Fibroblast of mammary gland (primary cell): ENCODE measurements around the gene PPP2R5D.

Source experiments
- DNase-seq: peaks from one replicate; pipeline ENCODE4 v3.0.0-alpha.2; 2010; ENCODE audit warnings: low read depth
- H3K4me3 ChIP-seq: 2 replicates; pipeline ENCODE4 v1.5.1; 2011; ENCODE audit warnings: low read depth, mild to moderate bottlenecking, low read length, moderate library complexity; ENCODE audit not compliant: control insufficient read depth
- TF ChIP-seq, protein P1 (sequence below): conservative IDR thresholded peaks from 2 replicates; pipeline ENCODE4 v1.5.1; 2011; ENCODE audit warnings: low read depth, low read length, inconsistent platforms; ENCODE audit not compliant: control insufficient read depth, insufficient read depth

Gene PPP2R5D

DNA sequence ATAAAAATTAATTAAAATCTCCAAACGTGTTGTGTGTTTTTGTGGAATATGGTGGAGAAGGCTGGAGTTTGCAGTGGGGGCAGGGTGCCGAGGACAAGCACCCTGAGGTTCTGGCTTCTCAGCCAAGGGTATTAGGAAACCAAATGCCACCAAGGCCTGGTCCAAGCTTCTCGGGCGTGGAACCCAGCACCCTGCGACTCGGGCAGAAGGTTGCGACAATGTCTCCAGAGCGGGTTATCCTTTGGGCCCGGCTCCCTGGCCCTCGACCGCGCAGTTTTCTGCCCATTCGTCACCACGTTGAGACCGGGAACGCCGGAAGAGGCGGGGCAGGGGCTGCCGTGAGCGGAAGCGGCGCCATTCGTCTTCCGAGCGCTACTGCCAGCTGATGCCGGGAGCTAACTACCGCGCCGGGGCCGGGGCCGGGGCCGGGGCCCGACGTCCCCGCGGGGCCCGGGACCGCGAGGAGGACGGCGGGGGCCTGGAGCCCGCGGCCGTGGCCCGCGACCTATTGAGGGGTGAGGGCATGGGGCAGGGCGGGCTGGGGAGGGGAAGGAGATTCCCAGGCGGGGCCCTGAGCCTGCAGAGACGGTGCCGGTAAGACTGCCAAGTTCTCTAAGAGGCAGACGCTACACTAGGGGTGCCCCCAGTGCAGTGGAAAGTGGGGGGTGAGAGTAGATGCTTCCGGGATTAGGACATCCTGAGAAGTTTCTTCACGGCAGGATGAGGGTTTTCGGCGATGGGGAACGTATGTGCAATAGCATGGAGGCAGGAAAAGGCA lies 37.1 kb downstream of the PPP2R5D start, which contains the start of gene RRP36:
RRP36 (plus strand) TSS at position 354 of the 778 bp plus-strand sequence; CDS start at position 386, 32 bp downstream.
- peak within 1 kb of the TSS; percentile 100 for H3K4me3 ChIP-seq
- TF ChIP-seq, protein P1, sequence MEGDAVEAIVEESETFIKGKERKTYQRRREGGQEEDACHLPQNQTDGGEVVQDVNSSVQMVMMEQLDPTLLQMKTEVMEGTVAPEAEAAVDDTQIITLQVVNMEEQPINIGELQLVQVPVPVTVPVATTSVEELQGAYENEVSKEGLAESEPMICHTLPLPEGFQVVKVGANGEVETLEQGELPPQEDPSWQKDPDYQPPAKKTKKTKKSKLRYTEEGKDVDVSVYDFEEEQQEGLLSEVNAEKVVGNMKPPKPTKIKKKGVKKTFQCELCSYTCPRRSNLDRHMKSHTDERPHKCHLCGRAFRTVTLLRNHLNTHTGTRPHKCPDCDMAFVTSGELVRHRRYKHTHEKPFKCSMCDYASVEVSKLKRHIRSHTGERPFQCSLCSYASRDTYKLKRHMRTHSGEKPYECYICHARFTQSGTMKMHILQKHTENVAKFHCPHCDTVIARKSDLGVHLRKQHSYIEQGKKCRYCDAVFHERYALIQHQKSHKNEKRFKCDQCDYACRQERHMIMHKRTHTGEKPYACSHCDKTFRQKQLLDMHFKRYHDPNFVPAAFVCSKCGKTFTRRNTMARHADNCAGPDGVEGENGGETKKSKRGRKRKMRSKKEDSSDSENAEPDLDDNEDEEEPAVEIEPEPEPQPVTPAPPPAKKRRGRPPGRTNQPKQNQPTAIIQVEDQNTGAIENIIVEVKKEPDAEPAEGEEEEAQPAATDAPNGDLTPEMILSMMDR = no peak
- DNase-seq = peak; percentile 62

DNA sequence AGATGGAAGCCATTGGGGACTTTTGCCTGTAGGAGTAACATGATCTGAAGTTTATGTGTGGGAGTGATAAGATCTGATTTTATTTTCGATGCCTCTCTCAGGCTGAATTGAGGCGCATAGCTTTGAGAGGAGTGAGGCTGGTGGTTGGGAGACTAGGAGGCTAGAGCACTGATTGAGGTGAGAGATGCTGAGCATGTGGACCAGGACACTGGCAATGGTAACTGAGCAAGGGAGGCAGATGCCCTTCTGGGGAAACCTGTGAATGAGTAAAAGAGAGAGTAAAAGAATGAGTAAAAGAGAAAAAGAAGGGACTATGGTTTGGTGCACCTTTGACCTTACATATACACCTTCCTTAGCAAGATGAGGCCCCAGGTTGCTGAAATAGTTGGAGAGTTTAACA lies 40.1 kb downstream of the PPP2R5D start:
- no peak for DNase-seq
- TF ChIP-seq, protein P1 = no peak
- H3K4me3 ChIP-seq = no peak overlapping the region

DNA sequence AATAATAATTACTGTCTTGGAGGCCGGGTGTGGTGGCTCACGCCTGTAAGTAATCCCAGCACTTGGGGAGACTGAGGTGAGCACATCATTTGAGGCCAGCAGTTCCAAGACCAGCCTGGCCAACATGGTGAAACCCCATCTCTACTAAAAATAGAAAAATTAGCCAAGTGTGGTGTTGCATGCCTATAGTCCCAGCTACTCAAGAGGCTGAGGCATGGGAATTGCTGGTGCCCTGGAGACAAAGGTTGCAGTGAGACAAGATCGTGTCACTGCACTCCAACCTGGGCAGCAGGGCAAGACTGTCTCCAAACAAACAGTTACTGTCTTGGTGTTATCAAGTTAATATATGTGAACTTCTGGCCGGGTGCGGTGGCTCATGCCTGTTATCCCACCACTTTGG lies 42.0 kb downstream of the PPP2R5D start:
- DNase-seq = no peak
- TF ChIP-seq, protein P1 = no peak
- no peak overlapping the region for H3K4me3 ChIP-seq

DNA sequence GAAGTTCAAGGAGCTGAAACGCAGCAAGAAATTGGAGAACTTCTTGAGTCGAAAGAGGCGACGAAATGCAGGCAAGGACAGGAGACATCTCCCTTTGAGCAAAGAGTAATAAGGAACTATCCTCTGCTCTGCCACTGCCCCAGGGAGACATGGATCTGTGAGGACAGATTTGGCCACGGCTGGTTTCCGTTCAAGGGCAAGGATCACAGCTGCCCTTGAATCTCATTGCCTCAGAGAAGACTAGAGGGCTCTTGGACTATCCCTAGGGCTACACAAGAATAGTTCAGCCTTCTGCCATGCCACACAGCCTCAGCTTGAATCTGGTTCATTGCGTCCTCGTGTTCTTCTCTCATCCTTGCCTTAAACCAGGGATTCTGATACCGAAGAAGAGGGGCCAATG lies 44.8 kb downstream of the PPP2R5D start:
- no peak for DNase-seq
- TF ChIP-seq, protein P1 = no peak
- H3K4me3 ChIP-seq = no peak overlapping the region

DNA sequence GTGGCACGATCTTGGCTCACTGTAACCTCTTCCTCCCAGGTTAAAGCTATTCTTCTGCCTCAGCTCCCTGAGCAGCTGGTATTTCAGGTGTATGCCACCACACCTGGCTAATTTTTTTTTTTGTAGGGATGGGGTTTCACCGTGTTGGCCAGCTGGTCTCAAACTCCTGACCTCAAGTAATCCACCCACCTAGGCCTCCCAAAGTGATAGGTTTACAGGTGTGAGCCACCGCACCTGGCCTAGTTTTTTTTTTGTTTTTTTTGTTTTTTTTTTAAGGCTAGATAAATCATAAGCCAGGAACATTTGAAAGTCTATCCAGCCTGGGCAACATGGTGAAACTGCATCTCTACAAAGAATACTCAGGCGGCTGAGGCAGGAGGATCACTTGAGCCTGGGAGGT lies 48.0 kb downstream of the PPP2R5D start:
- no peak for DNase-seq
- TF ChIP-seq, protein P1 = no peak
- no peak overlapping the region for H3K4me3 ChIP-seq

DNA sequence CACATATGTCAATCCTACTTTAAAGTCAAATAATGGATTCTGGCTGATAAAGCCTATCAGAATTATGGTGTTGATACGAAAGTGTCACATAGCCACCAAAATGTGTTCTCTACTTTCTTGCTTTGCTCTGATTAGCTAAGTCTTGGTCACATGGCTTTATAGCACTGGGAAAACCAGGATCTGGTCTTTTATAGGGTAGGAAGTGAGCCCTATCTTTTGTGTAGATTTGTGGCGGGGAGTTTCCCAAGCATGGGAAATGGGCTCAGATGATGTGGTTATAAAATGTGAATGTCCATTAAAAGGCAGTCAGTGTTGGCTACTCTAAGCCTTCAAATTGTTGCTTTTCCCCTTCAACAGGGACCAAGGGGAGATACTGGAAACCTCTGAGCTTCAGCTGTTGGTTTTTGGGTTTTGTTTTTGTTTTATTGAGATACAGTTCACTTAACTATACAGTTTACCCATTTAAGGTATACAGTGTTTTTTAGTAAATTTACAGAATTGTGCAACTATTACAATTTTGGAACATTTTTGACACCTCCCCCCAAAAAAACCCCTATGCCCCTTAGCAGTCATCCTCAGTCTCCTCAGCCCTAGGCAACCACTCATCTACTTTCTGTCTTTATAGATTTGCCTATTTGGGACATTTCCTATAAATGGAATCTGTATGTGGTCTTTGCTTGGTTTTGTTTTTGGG lies 49.3 kb downstream of the PPP2R5D start:
- no peak overlapping the region for H3K4me3 ChIP-seq
- no peak for DNase-seq
- TF ChIP-seq, protein P1 = no peak
